ENCODE results near the gene STH.

DNA sequence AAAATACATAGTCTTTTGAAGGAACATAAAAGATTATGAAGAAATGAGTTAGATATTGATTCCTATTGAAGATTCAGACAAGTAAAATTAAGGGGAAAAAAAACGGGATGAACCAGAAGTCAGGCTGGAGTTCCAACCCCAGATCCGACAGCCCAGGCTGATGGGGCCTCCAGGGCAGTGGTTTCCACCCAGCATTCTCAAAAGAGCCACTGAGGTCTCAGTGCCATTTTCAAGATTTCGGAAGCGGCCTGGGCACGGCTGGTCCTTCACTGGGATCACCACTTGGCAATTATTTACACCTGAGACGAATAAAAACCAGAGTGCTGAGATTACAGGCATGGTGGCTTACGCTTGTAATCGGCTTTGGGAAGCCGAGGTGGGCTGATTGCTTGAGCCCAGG, 9.5 kb downstream of the STH start:
- TF ChIP-seq, protein P1, sequence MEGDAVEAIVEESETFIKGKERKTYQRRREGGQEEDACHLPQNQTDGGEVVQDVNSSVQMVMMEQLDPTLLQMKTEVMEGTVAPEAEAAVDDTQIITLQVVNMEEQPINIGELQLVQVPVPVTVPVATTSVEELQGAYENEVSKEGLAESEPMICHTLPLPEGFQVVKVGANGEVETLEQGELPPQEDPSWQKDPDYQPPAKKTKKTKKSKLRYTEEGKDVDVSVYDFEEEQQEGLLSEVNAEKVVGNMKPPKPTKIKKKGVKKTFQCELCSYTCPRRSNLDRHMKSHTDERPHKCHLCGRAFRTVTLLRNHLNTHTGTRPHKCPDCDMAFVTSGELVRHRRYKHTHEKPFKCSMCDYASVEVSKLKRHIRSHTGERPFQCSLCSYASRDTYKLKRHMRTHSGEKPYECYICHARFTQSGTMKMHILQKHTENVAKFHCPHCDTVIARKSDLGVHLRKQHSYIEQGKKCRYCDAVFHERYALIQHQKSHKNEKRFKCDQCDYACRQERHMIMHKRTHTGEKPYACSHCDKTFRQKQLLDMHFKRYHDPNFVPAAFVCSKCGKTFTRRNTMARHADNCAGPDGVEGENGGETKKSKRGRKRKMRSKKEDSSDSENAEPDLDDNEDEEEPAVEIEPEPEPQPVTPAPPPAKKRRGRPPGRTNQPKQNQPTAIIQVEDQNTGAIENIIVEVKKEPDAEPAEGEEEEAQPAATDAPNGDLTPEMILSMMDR (IDR thresholded peaks at IDR 0.05; ENCODE audit: insufficient read depth, low read depth, low read length) = no peak
- no peak for TF ChIP-seq EZH2 (IDR thresholded peaks at IDR 0.05; ENCODE audit: insufficient read depth, low read length)
